Measurements from ENCODE around the gene MT3.
"Not testable (repeated sequence)": the region's sequence is repeated elsewhere in the genome, so short reads cannot be mapped to it uniquely, and the experiment has no call there.

The MT3 gene

DNA sequence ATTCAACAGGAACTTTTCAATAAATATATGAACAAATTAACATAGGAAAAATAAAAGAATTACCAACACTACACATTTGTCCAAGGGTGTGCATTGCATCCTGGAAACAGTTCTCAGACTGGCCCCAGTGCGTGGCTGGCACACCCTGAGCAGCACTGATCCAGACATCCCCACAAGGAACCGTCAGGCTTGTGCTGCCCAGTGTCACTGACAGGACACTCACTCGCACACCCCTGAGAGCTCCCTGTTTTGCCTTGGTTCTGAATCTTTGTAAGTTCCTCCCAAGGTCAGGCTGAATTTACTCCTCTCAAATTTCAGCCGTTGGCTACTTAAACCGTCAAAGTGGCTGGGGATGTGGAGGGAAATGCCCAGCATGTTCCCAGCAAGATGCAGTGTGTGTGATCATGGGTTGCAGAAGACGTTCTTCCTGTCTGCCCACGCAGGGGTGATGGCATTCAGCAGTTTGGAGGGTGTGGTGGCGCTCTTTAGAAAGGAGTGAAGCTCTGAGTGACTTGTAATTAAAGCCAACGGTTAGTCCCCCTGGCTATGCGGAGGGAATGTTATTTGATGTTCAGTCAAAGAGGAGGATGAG lies 20.8 kb downstream of the MT3 start:
- DNase-seq: peak; percentile 59

DNA sequence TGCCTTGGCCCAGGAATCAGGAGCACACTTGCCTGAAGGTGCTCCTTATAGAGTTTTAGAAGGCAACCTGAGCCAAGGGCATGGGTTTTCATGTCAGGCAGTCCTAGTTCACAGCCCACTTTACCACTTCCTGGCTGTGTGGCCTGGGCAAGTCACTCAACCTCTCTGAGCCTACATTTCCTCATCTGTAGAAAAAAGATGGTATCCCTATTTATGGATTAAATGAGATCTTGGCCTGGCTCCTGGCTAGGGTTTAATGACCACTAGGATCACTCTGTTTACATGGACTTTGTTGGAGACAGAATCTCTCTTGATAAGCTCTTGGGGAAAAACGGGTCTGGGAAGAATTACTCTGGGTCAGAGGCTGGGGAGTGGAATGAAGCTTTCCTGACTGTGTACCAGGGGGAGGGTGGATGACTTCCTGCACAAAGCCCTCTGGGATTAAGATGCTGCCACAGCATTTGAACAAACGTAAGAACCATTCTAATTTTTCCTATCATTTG lies 21.3 kb downstream of the MT3 start:
- DNase-seq: no peak

DNA sequence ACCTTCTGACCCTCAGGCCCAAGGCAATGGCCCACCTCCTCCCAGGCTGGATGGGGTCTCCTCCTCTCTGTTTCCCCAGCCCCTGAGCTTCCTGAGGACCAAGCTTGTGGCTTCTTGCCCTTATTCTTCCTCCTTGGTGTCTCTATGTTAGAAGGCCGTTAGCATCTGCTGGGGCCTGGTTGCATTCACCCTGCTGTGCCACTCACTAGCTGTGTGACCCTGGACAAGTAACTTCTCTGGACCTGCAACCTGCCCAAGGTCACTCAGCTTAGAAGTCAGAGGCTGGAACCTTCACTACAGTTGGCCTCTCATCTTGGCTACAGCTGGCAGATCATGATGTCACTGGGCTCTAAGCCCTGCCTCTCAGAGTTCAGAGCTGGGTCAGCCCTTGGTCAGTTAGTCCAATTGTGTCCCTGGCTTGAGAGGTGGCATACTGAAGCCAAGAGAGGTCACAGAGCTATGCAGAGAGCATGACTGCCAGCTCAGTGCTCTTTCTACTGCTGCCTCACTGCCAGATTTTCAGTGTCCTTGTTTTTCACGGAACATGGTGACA lies 22.0 kb downstream of the MT3 start:
- DNase-seq: peak; percentile 40

DNA sequence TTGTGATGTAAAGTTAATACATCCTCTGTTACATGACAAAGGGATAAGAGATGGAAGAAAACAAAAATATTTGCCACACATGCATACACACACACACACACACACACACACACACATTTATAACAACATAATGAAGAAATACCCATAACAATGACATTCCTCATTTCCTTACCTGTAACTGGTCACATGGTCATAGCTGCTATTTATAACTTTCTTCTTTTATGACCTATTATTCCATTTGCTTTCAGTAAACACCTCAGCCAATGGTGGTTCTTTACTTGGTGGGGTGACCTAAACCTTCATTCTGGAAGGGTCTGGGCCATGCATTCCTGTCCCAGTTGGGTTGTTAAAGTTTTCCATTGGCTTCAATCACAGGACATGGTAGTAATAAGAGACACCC lies 24.4 kb downstream of the MT3 start:
- no peak for DNase-seq

DNA sequence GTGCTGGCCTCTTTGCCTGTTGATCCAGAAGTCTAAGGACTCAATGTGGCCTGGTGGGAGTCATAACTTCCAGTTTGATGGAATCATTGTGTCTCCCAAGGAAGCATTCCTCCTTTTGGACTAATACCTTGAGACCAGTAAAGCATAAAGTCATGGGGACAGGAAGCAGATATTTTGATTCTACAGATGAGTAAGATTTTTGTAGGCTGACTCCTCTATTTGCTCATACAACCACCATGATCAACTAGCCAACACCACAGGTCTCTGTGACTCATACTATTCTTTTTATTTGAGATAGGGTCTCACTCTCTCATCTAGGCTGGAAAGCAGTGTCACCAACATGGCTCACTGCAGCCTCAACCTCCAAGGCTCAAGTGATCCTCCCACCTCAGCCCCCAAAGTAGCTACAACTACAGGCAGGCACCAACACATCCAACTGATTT lies 25.2 kb downstream of the MT3 start:
- DNase-seq: no peak

DNA sequence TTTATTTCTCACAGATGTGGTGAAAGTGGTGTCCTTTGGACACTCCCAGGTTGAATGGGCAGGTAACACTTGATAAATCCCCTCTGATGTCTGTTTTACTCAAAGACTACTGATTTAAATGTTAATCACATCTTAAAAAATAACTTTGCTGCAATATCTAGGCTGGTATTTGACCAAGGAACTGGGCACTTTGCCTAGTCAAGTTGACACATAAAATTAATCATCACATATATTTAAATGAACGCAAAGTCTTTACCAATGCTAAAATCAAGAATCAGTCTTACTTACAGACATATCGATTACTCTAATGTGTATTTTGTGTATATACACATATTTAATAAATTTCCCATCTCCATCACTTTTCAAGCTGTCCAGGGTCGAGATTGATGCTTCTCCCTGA lies 26.0 kb downstream of the MT3 start:
- no peak for DNase-seq

DNA sequence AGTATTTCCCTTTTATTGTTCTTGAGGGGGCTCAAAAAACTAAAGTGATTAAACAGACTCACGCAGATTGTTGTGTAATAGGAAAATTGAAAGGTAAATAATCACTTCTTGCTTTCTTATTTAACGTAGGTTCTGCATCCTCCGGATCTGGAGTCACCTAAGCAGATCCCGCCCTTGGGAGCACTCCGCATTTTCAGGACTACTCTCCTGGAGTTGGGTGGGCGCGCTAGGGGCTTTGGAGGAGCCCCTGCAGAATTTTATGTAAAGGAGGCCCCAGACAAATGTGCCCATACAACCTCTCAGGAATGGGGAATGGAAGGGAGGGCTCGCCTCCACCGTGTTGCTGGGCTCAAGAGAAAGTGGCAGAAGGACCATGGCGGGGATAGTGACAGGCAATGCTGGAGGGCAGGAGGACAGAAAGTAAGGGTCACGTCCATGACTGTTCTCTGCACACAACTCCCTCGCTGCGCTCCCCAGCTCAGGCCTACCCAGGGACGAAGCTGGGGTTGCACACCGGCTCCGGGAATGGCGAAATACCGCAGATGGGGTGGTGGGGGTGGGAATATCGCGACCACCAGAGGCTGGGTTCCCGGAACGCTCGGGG lies 27.4 kb downstream of the MT3 start:
- DNase-seq: no peak

DNA sequence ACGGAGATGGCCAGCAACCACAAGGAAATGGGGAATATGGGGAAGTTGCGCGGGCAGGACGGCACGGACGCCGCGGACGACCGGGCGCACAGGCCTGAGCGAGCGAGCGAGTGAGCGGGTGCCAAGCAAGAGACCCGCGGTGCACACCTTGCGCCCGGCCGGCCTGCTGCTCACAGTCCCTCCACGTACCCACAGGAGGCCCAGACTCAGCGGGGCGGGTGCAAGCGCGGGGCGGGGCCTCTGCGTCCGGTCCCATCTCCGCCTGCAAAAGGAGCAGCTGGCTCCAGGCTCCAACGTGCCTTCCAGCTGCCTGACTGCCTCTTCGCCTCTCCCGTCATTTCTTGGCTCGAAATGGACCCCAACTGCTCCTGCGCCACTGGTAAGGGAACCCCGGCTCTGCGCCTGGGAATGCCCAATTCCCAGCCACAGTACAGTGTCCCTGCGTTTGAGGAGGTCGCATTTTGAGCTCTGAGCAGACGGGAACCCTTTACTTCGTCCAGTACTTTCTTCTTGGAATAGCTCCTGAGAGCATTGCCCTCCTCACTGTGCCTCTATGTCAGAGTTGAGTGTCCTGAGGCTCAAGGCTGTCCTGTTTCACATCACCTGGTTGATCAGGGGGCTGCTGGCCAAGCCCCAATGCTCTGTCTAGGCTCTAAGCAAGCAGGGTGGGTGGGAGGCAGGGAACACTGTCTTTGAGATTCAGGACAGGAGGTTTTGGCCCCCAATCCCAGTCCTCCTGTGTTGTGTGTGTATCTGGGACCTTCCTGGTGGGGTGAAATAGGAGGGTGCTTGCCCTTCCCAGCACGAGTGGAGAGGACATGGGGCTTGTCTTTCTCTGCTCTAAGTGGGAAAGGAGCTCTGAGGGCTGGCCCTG lies 28.1 kb downstream of the MT3 start:
- no peak for DNase-seq

DNA sequence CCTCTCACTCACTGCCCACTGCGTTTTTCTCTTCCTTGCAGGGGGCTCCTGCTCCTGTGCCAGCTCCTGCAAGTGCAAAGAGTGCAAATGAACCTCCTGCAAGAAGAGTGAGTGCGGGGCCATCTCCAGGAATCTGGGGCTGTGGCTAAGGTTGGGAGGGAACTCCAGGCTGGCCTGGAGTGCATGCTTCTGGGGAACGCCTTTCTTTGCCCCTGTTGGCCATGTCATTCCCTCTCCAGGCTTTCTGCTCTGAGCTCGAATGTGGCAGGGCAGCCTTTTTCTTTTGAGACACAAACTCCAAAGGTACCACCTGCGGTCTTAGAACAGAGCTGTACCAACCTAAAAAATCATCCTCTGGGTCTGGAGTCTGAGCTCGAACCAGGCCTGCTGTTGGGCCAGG lies 28.8 kb downstream of the MT3 start:
- DNase-seq: no peak

DNA sequence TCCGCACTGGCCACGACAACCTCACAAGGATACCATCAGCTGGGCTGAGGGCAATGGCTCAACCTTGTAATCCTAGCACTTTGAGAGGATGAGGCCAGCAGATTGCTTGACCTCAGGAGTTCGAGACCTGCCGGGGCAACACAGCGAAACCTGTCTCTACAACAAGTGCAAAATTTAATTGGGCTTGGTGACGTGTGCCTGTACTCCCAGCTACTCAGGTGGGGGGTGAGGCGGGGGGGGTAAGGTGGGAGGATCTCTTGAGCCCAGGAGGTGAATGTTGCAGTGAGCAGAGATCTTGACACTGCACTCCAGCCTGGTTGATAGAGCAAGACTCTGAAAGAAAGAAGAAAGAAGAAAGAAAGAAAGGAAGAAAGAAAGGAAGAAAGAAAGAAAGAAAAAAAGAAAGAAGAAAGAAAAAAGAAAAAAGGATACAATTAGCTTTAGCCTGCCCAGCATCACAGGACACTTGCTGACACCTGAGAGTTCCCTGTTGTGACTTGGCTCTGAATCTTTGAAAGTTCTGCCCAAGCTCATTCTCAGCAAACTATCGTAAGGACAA lies 31.1 kb downstream of the MT3 start:
- DNase-seq: no peak

DNA sequence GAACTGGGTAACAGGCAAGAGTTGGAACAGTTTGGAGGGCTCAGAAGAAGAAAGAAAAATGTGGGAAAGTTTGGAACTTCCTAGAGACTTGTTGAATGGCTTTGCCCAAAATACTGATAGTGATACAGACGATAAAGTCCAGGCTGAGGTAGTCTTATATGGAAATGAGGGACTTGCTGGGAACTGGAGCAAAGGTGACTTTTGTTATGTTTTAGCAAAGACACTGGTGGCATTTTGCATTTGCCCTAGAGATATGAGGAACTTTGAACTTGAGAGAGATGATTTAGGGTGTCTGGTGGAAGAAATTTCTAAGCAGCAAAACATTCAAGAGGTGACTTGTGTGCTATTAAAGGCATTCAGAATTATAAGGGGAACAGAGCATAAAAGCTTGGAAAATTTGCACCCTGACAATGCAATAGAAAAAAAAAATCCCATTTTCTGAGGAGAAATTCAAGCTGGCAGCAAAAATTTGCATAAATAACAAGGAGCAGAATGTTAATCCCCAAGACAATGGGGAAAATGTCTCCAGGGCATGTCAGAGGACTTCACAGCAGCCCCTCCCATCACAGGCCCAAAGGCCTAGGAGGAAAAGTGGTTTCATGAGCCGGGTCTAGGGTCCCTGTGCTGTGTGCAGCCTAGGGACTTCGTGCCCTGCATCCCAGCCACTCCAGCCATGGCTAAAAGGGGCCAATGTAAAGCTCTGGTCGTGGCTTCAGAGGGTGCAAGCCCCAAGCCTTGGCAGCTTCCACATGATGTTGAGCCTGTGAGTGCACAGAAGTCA lies 32.5 kb downstream of the MT3 start:
- DNase-seq: not testable (repeated sequence)

DNA sequence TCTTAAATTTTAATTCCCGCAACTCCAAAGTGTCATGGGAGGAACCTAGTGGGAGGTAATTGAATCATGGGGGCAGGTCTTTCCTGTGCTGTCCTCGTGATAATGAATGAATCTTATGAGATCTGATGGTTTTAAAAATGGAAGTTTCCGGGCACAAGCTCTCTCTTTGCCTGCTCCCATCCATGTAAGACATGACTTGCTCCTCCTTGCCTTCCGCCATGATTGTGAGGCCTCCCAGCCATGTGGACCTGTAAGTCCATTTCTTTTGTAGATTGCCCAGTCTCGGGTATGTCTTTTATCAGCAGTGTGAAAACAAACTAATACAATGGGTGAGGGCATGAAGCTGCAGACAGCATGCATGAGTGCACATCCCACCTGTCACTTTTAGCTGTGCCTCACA lies 33.9 kb downstream of the MT3 start:
- not testable (repeated sequence) for DNase-seq

DNA sequence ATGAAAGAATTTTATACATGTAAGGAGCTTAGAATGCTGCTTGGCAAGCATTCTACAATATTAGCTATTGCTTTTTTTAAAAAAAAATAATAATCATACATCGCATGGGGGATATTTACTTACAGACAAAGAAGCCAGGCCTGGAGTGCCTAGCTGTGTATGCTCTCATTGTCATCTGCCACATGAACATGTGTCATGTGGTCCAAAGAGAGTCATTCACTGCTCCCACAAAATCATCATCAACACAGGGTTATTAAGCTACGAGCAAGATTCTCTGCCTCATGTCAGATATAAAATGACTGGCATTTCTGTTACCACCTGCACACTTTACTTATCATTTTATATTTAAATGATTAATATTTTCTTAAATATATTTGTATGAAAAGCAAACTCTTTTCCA lies 34.3 kb downstream of the MT3 start:
- no peak for DNase-seq

DNA sequence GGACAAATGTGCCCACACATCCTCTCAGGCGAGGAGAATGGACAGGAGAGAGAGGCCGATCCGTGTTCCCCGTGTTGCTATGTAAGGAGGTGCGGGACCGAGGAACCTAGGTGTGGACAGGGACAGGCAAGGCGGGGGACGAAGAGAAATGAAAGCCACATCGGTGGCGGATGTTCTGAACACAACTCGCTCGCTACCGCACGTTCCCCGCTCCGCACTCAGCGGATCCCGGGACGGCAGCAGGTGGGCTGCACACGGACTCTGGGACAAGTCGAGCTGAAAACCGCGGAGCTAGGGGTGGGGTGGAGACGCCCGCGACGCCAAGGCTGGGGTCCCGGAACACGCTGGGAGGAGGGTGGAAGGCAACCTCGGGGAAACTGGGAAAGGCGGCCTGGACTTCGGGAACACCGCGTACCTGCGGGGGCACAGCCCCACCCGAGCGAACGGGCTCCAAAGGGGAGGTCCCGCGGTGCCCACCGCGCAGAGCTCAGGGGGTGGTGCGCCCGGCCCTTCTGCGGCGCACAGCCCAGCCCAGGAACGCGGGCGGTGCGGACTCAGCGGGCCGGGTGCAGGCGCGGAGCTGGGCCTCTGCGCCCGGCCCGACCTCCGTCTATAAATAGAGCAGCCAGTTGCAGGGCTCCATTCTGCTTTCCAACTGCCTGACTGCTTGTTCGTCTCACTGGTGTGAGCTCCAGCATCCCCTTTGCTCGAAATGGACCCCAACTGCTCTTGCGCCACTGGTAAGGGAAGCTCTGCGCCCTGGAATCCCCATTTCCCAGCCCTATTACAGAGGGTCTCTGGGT lies 36.0 kb downstream of the MT3 start, which contains the start of gene MT1E:
Gene MT1E (plus strand): TSS at position 642 of the 803 bp plus-strand sequence. CDS start 71 bp downstream, at position 713.
- peak; percentile 68 for DNase-seq

DNA sequence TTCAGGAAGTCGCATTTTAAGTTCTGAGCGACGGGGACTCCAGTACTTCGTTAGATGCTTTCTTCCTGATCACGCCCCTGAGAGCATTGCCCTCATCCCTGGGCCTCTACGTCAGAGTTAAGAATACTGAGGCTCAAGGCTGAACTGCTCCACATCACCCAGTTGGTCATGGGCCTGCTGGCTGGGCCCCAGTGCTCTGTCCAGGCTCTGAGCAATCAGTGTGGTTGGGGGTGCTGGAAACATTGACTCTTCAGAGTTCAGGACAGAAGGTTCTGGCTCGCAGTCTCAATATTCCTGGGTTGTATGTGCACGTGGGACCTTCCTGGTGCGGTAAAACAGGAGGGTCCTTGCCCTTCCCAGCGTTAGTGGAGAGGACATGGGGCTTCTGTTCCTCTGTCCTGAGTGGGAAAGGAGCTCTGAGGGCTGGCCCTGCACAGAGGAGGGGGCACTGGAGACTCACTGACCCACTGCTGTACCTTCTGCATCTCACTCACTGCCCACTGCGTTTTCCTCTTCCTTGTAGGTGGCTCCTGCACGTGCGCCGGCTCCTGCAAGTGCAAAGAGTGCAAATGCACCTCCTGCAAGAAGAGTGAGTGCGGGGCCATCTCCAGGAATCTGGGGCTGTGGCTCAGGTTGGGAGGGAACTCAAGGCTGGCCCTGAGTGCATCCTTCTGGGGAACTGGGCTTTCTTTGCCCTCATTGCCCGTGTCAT lies 36.8 kb downstream of the MT3 start:
- no peak for DNase-seq

DNA sequence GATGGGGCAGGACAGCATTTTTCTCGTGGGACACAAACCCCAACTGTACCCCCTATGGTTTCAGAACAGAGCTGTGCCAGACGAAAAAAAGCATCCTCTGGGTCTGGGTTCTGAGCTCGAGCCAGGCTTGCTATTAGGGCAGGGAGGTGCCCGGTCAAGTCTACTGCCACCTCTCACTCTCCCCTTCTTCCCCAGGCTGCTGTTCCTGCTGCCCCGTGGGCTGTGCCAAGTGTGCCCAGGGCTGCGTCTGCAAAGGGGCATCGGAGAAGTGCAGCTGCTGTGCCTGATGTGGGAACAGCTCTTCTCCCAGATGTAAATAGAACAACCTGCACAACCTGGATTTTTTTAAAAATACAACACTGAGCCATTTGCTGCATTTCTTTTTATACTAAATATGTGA lies 37.4 kb downstream of the MT3 start:
- no peak for DNase-seq

DNA sequence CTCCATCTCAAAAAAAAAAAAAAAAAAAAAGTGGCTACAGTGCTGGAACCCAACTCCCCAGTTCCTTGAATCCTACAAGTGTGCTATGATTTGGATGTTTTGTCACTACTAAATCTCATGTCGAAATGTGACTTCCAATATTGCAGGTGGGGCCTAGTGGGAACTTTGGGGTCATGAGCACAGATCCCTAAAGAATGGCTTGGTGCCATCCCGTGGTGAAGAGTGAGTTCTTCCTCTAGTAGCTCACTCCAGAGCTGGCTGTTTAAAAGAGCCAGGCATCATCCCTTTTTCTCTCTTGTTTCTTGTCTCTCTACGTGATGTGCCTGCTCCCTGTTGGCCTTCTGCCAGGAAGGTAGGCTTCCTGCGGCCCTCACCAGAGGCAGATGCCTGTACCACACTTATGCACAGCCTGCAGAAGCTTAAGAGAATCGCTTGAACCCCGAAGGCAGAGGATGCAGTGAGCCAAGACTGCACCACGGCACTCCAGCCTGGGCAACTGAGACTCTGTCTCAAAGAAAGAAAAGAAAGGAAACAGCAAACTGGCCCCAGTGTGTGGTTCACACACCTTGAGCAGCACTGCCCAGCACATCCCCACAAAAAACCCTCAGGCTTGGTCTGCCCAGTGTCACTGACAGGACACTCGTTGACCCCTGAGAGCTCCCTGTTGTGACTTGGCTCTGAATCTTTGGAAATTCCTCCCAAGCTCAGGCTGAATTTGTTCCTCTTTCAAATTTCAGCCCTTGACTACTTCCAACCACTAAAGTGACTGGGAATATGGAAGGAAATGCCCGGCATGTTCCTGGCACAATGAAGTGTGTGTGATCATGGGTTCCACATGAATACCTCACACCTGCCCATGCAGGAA lies 39.4 kb downstream of the MT3 start:
- no peak for DNase-seq

DNA sequence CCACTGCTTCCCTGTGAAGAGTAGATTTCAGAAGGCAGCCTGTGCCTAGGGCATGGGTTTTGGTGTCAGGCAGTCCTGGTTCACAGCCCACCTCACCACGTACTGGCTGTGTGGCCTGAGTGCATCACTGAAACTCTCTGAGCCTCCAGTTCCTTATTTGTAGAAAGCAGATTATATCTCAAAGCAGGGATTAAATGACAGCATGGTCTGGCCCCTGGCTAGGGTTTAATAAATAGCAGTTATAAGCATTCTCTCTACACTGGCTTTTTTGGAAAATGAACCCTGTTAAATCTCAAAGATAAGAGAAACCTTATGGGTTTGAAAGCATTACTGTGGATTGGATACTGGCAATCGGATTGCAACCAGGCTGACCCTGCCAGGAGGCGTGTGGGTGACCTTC lies 40.2 kb downstream of the MT3 start:
- no peak for DNase-seq

DNA sequence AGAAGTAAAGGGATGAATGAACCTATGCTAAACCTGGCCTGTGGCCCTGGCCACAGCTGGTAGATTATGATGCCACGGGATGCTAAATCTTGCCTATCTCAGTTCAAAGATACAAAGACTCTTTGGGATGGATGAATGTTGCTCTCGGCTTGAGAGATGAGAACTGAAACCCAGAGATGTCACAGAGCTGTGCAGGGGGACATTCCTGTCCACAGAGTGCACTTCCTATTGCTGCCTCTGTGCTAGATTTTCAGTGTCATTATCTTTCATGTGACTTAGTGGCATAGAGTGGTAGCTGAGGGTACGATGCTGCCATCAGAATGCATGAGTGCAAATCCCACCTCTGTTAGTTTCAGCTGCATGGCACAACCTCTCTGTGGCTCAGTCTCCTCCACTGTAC lies 40.8 kb downstream of the MT3 start:
- DNase-seq: no peak

DNA sequence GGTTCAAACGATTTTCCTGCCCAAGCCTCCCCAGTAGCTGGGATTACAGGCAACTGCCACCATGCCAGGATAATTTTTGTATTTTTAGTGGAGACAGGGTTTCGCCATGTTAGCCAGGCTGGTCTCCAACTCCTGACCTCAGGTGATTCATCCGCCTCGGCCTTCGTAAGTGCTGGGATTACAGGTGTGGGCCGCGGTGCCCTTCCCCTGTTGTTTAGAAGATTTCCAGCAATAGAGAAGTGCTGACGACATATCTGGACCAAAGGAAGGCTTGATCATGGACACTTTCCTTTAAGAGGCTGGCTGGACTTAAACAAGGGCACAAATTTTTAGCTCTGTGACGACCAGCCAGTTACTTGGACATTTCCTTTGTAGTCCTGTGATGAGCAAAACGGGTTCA lies 41.9 kb downstream of the MT3 start:
- no peak for DNase-seq

Data from midbrain (tissue), 1 donor.